HepG2 (cell line): Measurements from ENCODE around the gene LYSMD1. TPM values are rescaled to one million over a fixed set of nuclear protein-coding genes. Genes with fewer than 3 reads are reported as not detected.
A peak's percentile ranks its signal among the peaks of the same experiment; 100 is the strongest.

Source experiments
- ATM ChIP-seq: fragments of 450-650 bp; IDR thresholded peaks from 2 replicates; pipeline ENCODE4 v1.7.1; 2017; ENCODE audit warnings: mild to moderate bottlenecking, borderline replicate concordance
- BCL3 ChIP-seq: sonication (generic); formaldehyde crosslinking; IDR thresholded peaks from 2 replicates; pipeline ENCODE4 v1.5.1; 2020; ENCODE audit warnings: mild to moderate bottlenecking, missing genetic modification reagents, moderate library complexity
- BORCS8-MEF2B ChIP-seq: sonication (generic); formaldehyde crosslinking; IDR thresholded peaks from 2 replicates; pipeline ENCODE4 v1.8.0; 2022; ENCODE audit warnings: mild to moderate bottlenecking, missing genetic modification reagents
- CEBPG ChIP-seq: IDR thresholded peaks from 2 replicates; pipeline ENCODE4 v1.6.1; 2016
- CREB1 ChIP-seq, 2 experiments: fragments of 450-650 bp in 1 of 2; IDR thresholded peaks; 2 replicates each; pipeline ENCODE4 v1.6.1; 2016 to 2017; ENCODE audit warnings: control low read depth in 1 of 2, mild to moderate bottlenecking in 1 of 2, missing compliant biosample characterization in 1 of 2, missing genetic modification characterization in 1 of 2
- DR1 ChIP-seq: sonication (generic); formaldehyde crosslinking; IDR thresholded peaks from 2 replicates; pipeline ENCODE4 v1.8.0; 2021; ENCODE audit warnings: mild to moderate bottlenecking, missing genetic modification reagents, inconsistent platforms
- HOXA3 ChIP-seq: sonication (generic); formaldehyde crosslinking; IDR thresholded peaks from 2 replicates; pipeline ENCODE4 v1.5.0; 2020; ENCODE audit warnings: missing genetic modification reagents
- IRF2 ChIP-seq: IDR thresholded peaks from 2 replicates; pipeline ENCODE4 v1.6.1; 2018; ENCODE audit warnings: missing genetic modification reagents, missing compliant biosample characterization
- KDM6A ChIP-seq: IDR thresholded peaks from 2 replicates; pipeline ENCODE4 v1.6.1; 2016; ENCODE audit warnings: low read depth
- MED8 ChIP-seq: sonication (generic); formaldehyde crosslinking; IDR thresholded peaks from 2 replicates; pipeline ENCODE4 v1.8.1; 2023; ENCODE audit warnings: mild to moderate bottlenecking, missing genetic modification reagents; ENCODE audit not compliant: insufficient replicate concordance
- NFE2L1 ChIP-seq: sonication (generic); formaldehyde crosslinking; IDR thresholded peaks from 2 replicates; pipeline ENCODE4 v1.4.0; 2020; ENCODE audit warnings: missing genetic modification reagents, mild to moderate bottlenecking, borderline replicate concordance
- NFYC ChIP-seq: IDR thresholded peaks from 2 replicates; pipeline ENCODE4 v1.6.1; 2016; ENCODE audit warnings: missing genetic modification reagents, missing compliant biosample characterization
- PATZ1 ChIP-seq: sonication (generic); formaldehyde crosslinking; IDR thresholded peaks from 2 replicates; pipeline ENCODE4 v1.4.0; 2020; ENCODE audit warnings: missing genetic modification reagents
- POGZ ChIP-seq: sonication (generic); formaldehyde crosslinking; IDR thresholded peaks from 2 replicates; pipeline ENCODE4 v1.4.0; 2020; ENCODE audit warnings: mild to moderate bottlenecking, missing genetic modification reagents
- RARA ChIP-seq: IDR thresholded peaks from 2 replicates; pipeline ENCODE4 v1.6.1; 2016; ENCODE audit warnings: missing genetic modification reagents, missing compliant biosample characterization
- SMAD1 ChIP-seq: sonication (generic); formaldehyde crosslinking; IDR thresholded peaks from 2 replicates; pipeline ENCODE4 v1.4.0; 2020; ENCODE audit warnings: missing genetic modification reagents, low read depth, mild to moderate bottlenecking, borderline replicate concordance
- SMARCC2 ChIP-seq: fragments of 450-650 bp; IDR thresholded peaks from 2 replicates; pipeline ENCODE4 v1.6.1; 2017; ENCODE audit warnings: antibody characterized with exemption, mild to moderate bottlenecking
- TBX3 ChIP-seq: fragments of 450-650 bp; IDR thresholded peaks from 2 replicates; pipeline ENCODE4 v1.6.1; 2017; ENCODE audit warnings: antibody characterized with exemption, mild to moderate bottlenecking, inconsistent platforms, borderline replicate concordance
- ZBTB20 ChIP-seq: sonication (generic); formaldehyde crosslinking; IDR thresholded peaks from 2 replicates; pipeline ENCODE4 v1.8.1; 2023; ENCODE audit warnings: missing genetic modification reagents, low read depth, mild to moderate bottlenecking, borderline replicate concordance
- ZNF253 ChIP-seq: sonication (generic); formaldehyde crosslinking; IDR thresholded peaks from 2 replicates; pipeline ENCODE4 v1.8.0; 2022; ENCODE audit warnings: mild to moderate bottlenecking, missing genetic modification reagents, borderline replicate concordance
- ZNF276 ChIP-seq: sonication (generic); formaldehyde crosslinking; IDR thresholded peaks from 2 replicates; pipeline ENCODE4 v1.4.0; 2020; ENCODE audit warnings: mild to moderate bottlenecking, low read depth, missing genetic modification reagents
- ZNF333 ChIP-seq: sonication (generic); formaldehyde crosslinking; IDR thresholded peaks from 2 replicates; pipeline ENCODE4 v1.4.0; 2020; ENCODE audit warnings: mild to moderate bottlenecking, missing genetic modification reagents, borderline replicate concordance
- ZNF558 ChIP-seq: sonication (generic); formaldehyde crosslinking; IDR thresholded peaks from 2 replicates; pipeline ENCODE4 v1.9.0; 2022; ENCODE audit warnings: mild to moderate bottlenecking, missing genetic modification reagents, borderline replicate concordance
- ZNF605 ChIP-seq: sonication (generic); formaldehyde crosslinking; IDR thresholded peaks from 2 replicates; pipeline ENCODE4 v1.8.0; 2022; ENCODE audit warnings: mild to moderate bottlenecking, missing genetic modification reagents
- ZNF776 ChIP-seq: sonication (generic); formaldehyde crosslinking; IDR thresholded peaks from 2 replicates; pipeline ENCODE4 v1.4.0; 2020; ENCODE audit warnings: mild to moderate bottlenecking, missing genetic modification reagents
- ZNF839 ChIP-seq: sonication (generic); formaldehyde crosslinking; IDR thresholded peaks from 2 replicates; pipeline ENCODE4 v1.4.0; 2020; ENCODE audit warnings: missing genetic modification reagents, mild to moderate bottlenecking, borderline replicate concordance
- polyA plus RNA-seq, 8 experiments: library from polyadenylated mRNA; depleted of rRNA in 3 of 8; stranded (reverse) in 7 of 8; unstranded in 1 of 8; fragments of >200 nt; fragmentation: Illumina TruSeq in 4 of 8; extraction: Trizol in 4 of 8; gene quantifications; 2 replicates each; pipeline versions ENCODE4 v1.2.1 to v1.2.3, GENCODE V29; 2011 to 2016; ENCODE audit warnings: low read depth in 4 of 8, missing spikeins in 1 of 8, mixed read lengths in 1 of 8; ENCODE audit not compliant: insufficient read depth in 1 of 8
- total RNA-seq, 5 experiments: library from RNA; depleted of rRNA; stranded (reverse); fragments of >200 nt; fragmentation: Illumina TruSeq; extraction: Trizol; gene quantifications; 2 replicates each; pipeline ENCODE4 v1.2.3, GENCODE V29; 2016; ENCODE audit warnings: low read depth in 1 of 5

LYSMD1 gene
- total and polyA plus RNA-seq, 2 of the 13 experiments (the other 11 are each of a cell fraction or from before 2014, with no cell fraction given) = 3.8 to 4.8 TPM

GRCh38 chr1:151146412-151147131 lies 19.1 kb downstream of the LYSMD1 start, which contains the start of gene SEMA6C (continued):
- TF ChIP-seq ZNF776 (CRISPR knock-in tag) = peak; percentile 82
- TF ChIP-seq ZNF558 (CRISPR knock-in tag) = peak; percentile 62; the same call in 1 of the 2 replicates
- no peak for TF ChIP-seq TBX3
- 0 out of 2 replicates have a peak, but pooled peaks have one; percentile 23 for TF ChIP-seq BORCS8-MEF2B (CRISPR knock-in tag)
- no peak for TF ChIP-seq ATM
- TF ChIP-seq RARA (CRISPR knock-in tag) = no peak
- 0 out of 2 replicates have a peak, but pooled peaks have one; percentile 49 for TF ChIP-seq ZNF333 (CRISPR knock-in tag)
- peak; percentile 62 for TF ChIP-seq MED8
- peak; percentile 40; the same call in 1 of the 2 replicates for TF ChIP-seq CREB1 (IDR thresholded peaks at IDR 0.05)
- TF ChIP-seq CREB1 (CRISPR knock-in tag; IDR thresholded peaks at IDR 0.05) = no peak
- TF ChIP-seq NFE2L1 = no peak
- 0 out of 2 replicates have a peak, but pooled peaks have one; percentile 63 for TF ChIP-seq ZBTB20 (CRISPR knock-in tag)
- no peak for TF ChIP-seq CEBPG (CRISPR knock-in tag)
- TF ChIP-seq ZNF276 (CRISPR knock-in tag) = 0 out of 2 replicates have a peak, but pooled peaks have one; percentile 42
- TF ChIP-seq POGZ (CRISPR knock-in tag) = peak; percentile 55
- peak; percentile 33 for TF ChIP-seq PATZ1 (CRISPR knock-in tag)
- TF ChIP-seq SMARCC2 = no peak
- no peak; the same call in 1 of the 2 replicates for TF ChIP-seq BCL3 (CRISPR knock-in tag)
- TF ChIP-seq ZNF605 = peak; percentile 19; the same call in 1 of the 2 replicates
- no peak for TF ChIP-seq ZNF839
- TF ChIP-seq KDM6A (CRISPR knock-in tag) = 0 out of 2 replicates have a peak, but pooled peaks have one; percentile 19
- TF ChIP-seq SMAD1 (CRISPR knock-in tag) = peak; percentile 65; the same call in 1 of the 2 replicates
- no peak for TF ChIP-seq ZNF253 (CRISPR knock-in tag)
- peak; percentile 61; the same call in 1 of the 2 replicates for TF ChIP-seq DR1
- 0 out of 2 replicates have a peak, but pooled peaks have one; percentile 7 for TF ChIP-seq HOXA3 (CRISPR knock-in tag)
- TF ChIP-seq IRF2 (CRISPR knock-in tag) = peak; percentile 41
- peak; percentile 81 for TF ChIP-seq NFYC
